Erythroblast (primary cell): ENCODE measurements around the gene HGFAC.

Experiments
- GATA1 ChIP-seq: IDR thresholded peaks from 2 replicates; pipeline ENCODE4 v1.6.1; 2011; ENCODE audit warnings: low read depth, mild to moderate bottlenecking, control low read depth, low read length, moderate library complexity
- POLR2A ChIP-seq: IDR thresholded peaks from 2 replicates; pipeline ENCODE4 v1.6.1; 2011; ENCODE audit warnings: mild to moderate bottlenecking, low read length

GRCh38 chr4:3492741-3493719 lies 51.3 kb downstream of the HGFAC start:
- TF ChIP-seq POLR2A (no peak), GATA1 (no peak)
